KOPT-K1 (cell line): ENCODE data around the gene ST6GALNAC3.

Experiments used
- H3K27ac ChIP-seq: fragments of 200-600 bp; sonication (generic); 2 replicates; pipeline ENCODE4 v1.5.1; 2016; ENCODE audit warnings: antibody characterized with exemption, mild to moderate bottlenecking, low read depth, low read length; ENCODE audit not compliant: poor library complexity, severe bottlenecking
- H3K36me3 ChIP-seq: fragments of 200-600 bp; sonication (generic); 2 replicates; pipeline ENCODE4 v1.5.1; 2017; ENCODE audit warnings: antibody characterized with exemption, mild to moderate bottlenecking, low read length, moderate library complexity; ENCODE audit not compliant: insufficient read depth
- H3K9me3 ChIP-seq: fragments of 200-600 bp; sonication (generic); 2 replicates; pipeline ENCODE4 v1.5.1; 2017; ENCODE audit warnings: antibody characterized with exemption, low read length, mild to moderate bottlenecking; ENCODE audit not compliant: insufficient read depth, poor library complexity, severe bottlenecking

The ST6GALNAC3 gene

GRCh38 chr1:76465030-76465429, 390.5 kb downstream of the ST6GALNAC3 start:
- H3K36me3 ChIP-seq, result no peaks in the 10 kb centered on the region
- no peak overlapping the region for H3K27ac ChIP-seq
- H3K9me3 ChIP-seq, result no peaks in the 10 kb centered on the region

- Histone ChIP-seq H3K36me3 (no peaks in the 10 kb centered on the region), H3K27ac (no peak overlapping the region), H3K9me3 (no peaks in the 10 kb centered on the region)
Measured at GRCh38 chr1:76470166-76470565, 395.6 kb downstream of the ST6GALNAC3 start.

GRCh38 chr1:76471536-76471935, 397.0 kb downstream of the ST6GALNAC3 start:
- no peak overlapping the region for H3K27ac ChIP-seq
- H3K9me3 ChIP-seq, result no peaks in the 10 kb centered on the region
- H3K36me3 ChIP-seq, result no peaks in the 10 kb centered on the region

- H3K9me3 ChIP-seq, result no peaks in the 10 kb centered on the region
- no peaks in the 10 kb centered on the region for H3K36me3 ChIP-seq
- no peak overlapping the region for H3K27ac ChIP-seq
Measured at GRCh38 chr1:76473591-76473990, 399.0 kb downstream of the ST6GALNAC3 start.

- H3K9me3 ChIP-seq, result no peaks in the 10 kb centered on the region
- H3K36me3 ChIP-seq, result no peaks in the 10 kb centered on the region
- no peak overlapping the region for H3K27ac ChIP-seq
Measured at GRCh38 chr1:76474922-76475321, 400.4 kb downstream of the ST6GALNAC3 start.

GRCh38 chr1:76477156-76477555, 402.6 kb downstream of the ST6GALNAC3 start:
- no peaks in the 10 kb centered on the region for H3K9me3 ChIP-seq
- H3K27ac ChIP-seq, result no peak overlapping the region
- H3K36me3 ChIP-seq, result no peaks in the 10 kb centered on the region

GRCh38 chr1:76480827-76481226, 406.3 kb downstream of the ST6GALNAC3 start:
- Histone ChIP-seq H3K9me3 (no peaks in the 10 kb centered on the region), H3K27ac (no peak overlapping the region), H3K36me3 (no peaks in the 10 kb centered on the region)

- no peak overlapping the region for H3K27ac ChIP-seq
- H3K9me3 ChIP-seq, result no peaks in the 10 kb centered on the region
- no peaks in the 10 kb centered on the region for H3K36me3 ChIP-seq
Measured at GRCh38 chr1:76481672-76482071, 407.1 kb downstream of the ST6GALNAC3 start.

- Histone ChIP-seq H3K36me3 (no peaks in the 10 kb centered on the region), H3K27ac (no peak overlapping the region), H3K9me3 (no peaks in the 10 kb centered on the region)
Measured at GRCh38 chr1:76482272-76482671, 407.7 kb downstream of the ST6GALNAC3 start.

GRCh38 chr1:76491737-76492136, 417.2 kb downstream of the ST6GALNAC3 start:
- Histone ChIP-seq H3K9me3 (no peaks in the 10 kb centered on the region), H3K36me3 (no peaks in the 10 kb centered on the region), H3K27ac (no peak overlapping the region)

- H3K9me3 ChIP-seq, result no peaks in the 10 kb centered on the region
- H3K27ac ChIP-seq, result no peak overlapping the region
Measured at GRCh38 chr1:76492752-76493430, 418.3 kb downstream of the ST6GALNAC3 start.

GRCh38 chr1:76494807-76495206, 420.3 kb downstream of the ST6GALNAC3 start:
- Histone ChIP-seq H3K9me3 (no peaks in the 10 kb centered on the region), H3K36me3 (no peaks in the 10 kb centered on the region), H3K27ac (no peak overlapping the region)

More at GRCh38 chr1:76492752-76493430, 418.3 kb downstream of the ST6GALNAC3 start:
- no peaks in the 10 kb centered on the region for H3K36me3 ChIP-seq

- no peaks in the 10 kb centered on the region for H3K36me3 ChIP-seq
- H3K9me3 ChIP-seq, result no peaks in the 10 kb centered on the region
- H3K27ac ChIP-seq, result no peak overlapping the region
Measured at GRCh38 chr1:76496871-76497270, 422.3 kb downstream of the ST6GALNAC3 start.

GRCh38 chr1:76500116-76500515, 425.6 kb downstream of the ST6GALNAC3 start:
- no peaks in the 10 kb centered on the region for H3K36me3 ChIP-seq
- H3K27ac ChIP-seq, result no peak overlapping the region
- H3K9me3 ChIP-seq, result no peaks in the 10 kb centered on the region

- H3K9me3 ChIP-seq, result no peaks in the 10 kb centered on the region
- H3K36me3 ChIP-seq, result no peaks in the 10 kb centered on the region
- no peak overlapping the region for H3K27ac ChIP-seq
Measured at GRCh38 chr1:76501136-76501535, 426.6 kb downstream of the ST6GALNAC3 start.

GRCh38 chr1:76501586-76502219, 427.2 kb downstream of the ST6GALNAC3 start:
- H3K9me3 ChIP-seq, result no peaks in the 10 kb centered on the region
- H3K27ac ChIP-seq, result no peak overlapping the region
- H3K36me3 ChIP-seq, result no peaks in the 10 kb centered on the region
